Measurements from ENCODE around the gene TYSND1. TPM values are rescaled to one million over a fixed set of nuclear protein-coding genes. Genes with fewer than 3 reads are reported as not detected.

Gene TYSND1
- total and polyA plus RNA-seq, 2 experiments from 2014 or later: 19.0 to 28.8 TPM

DNA sequence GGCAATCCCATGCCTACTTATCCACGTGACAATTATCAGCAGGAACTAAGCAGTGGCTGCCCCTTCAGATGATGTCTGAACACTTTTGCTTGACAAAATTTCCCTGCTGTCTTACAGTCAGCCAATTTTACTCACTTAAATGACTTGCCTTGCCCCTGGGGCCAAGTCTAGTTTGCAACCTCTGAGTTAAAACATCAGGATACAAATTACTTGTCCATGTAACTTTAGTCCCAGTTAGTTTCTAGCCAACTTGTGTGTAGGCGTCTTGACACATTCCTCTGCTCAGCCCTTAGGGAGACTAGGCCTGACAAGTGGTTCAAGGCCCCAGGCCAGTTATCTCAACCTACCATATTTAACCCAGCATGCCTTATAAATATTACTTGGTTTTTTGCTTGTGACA, 11.6 kb upstream of the TYSND1 start:
- H3K27me3 ChIP-seq: no peaks in the 10 kb centered on the region
- peak overlapping the region; percentile 40 for H3K27ac ChIP-seq
- peaks cover 5% of the 10 kb centered on the region for H3K4me1 ChIP-seq (ENCODE audit: low read depth)
- TF ChIP-seq, protein P1, sequence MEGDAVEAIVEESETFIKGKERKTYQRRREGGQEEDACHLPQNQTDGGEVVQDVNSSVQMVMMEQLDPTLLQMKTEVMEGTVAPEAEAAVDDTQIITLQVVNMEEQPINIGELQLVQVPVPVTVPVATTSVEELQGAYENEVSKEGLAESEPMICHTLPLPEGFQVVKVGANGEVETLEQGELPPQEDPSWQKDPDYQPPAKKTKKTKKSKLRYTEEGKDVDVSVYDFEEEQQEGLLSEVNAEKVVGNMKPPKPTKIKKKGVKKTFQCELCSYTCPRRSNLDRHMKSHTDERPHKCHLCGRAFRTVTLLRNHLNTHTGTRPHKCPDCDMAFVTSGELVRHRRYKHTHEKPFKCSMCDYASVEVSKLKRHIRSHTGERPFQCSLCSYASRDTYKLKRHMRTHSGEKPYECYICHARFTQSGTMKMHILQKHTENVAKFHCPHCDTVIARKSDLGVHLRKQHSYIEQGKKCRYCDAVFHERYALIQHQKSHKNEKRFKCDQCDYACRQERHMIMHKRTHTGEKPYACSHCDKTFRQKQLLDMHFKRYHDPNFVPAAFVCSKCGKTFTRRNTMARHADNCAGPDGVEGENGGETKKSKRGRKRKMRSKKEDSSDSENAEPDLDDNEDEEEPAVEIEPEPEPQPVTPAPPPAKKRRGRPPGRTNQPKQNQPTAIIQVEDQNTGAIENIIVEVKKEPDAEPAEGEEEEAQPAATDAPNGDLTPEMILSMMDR (IDR thresholded peaks at IDR 0.05; ENCODE audit: low read depth, low read length): no peak
- H3K36me3 ChIP-seq: peaks cover 45% of the 10 kb centered on the region
- peak in 1 of 2 donors; percentile 48 for DNase-seq (ENCODE audit: low read depth in 1 of 2, low spot score in 1 of 2)
- H3K9me3 ChIP-seq (ENCODE audit: low read depth): no peaks in the 10 kb centered on the region
- no peak overlapping the region for H3K4me3 ChIP-seq

DNA sequence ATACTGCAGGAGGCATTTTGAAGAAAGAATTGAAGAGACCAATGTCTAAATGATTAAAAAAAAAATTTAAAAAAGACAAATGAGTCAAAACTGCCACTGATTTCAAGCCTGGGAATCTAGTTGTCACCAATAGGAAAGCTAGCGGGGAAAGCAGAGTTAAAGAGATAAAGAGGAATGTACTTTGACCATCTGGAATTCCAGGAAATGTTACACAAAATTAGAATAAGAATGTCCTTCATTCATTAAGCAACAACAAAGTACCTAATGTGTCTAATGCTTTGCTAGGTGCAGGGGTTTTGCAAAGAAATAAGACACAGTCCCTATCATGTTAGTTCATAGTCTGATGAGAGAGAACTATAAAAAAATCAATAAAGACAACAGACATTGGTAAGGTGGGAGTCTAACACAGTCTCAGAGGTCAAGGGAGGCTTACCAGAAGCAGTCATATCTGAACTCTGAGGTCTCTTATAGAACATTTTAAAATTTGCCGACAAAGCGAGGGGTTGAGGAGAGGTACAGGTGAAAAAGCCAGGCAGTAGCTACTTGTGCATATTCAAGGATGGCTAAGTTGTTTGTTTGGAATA, 8.8 kb upstream of the TYSND1 start:
- no peaks in the 10 kb centered on the region for H3K27me3 ChIP-seq
- TF ChIP-seq, protein P1 (IDR thresholded peaks at IDR 0.05; ENCODE audit: low read depth, low read length): no peak
- H3K4me3 ChIP-seq: no peak overlapping the region
- peak in 1 of 2 donors; percentile 29 for DNase-seq (ENCODE audit: low read depth in 1 of 2, low spot score in 1 of 2)
- peaks cover 53% of the 10 kb centered on the region for H3K36me3 ChIP-seq
- H3K27ac ChIP-seq: no peak overlapping the region
- H3K9me3 ChIP-seq (ENCODE audit: low read depth): no peaks in the 10 kb centered on the region
- H3K4me1 ChIP-seq (ENCODE audit: low read depth): no peaks in the 10 kb centered on the region

DNA sequence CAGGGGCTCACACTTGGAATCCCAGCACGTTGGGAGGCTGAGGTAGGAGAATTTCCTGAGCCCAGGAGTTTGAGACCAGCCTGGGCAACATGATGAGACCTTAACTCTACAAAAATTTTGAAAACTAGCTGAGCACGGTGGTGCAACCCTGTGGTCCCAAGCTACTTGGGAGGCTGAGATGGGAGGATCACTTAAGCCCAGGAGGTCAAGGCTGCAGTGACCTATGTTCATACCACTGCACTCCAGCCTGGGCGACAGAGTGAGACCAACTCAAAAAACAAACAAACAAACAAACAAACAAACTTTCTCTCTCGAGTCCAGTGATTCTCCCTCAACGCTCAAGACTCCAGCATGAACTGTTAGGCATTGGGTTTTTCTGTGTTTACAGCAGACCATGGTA, 2.0 kb upstream of the TYSND1 start:
- Histone ChIP-seq H3K4me1 (ENCODE audit: low read depth) (peaks cover 5% of the 10 kb centered on the region), H3K4me3 (no peak overlapping the region), H3K36me3 (peaks cover 24% of the 10 kb centered on the region), H3K27me3 (no peaks in the 10 kb centered on the region), H3K9me3 (ENCODE audit: low read depth) (no peaks in the 10 kb centered on the region), H3K27ac (peak overlapping the region; percentile 45)
- DNase-seq (ENCODE audit: low read depth in 1 of 2, low spot score in 1 of 2): no peak
- TF ChIP-seq, protein P1 (IDR thresholded peaks at IDR 0.05; ENCODE audit: low read depth, low read length): no peak

- no peak for DNase-seq (ENCODE audit: low read depth in 1 of 2, low spot score in 1 of 2)
- H3K4me1 ChIP-seq (ENCODE audit: low read depth): peaks cover 5% of the 10 kb centered on the region
- peak overlapping the region; percentile 82 for H3K27ac ChIP-seq
- H3K36me3 ChIP-seq: peaks cover 13% of the 10 kb centered on the region
- no peaks in the 10 kb centered on the region for H3K27me3 ChIP-seq
- H3K4me3 ChIP-seq: peak overlapping the region; percentile 24
- H3K9me3 ChIP-seq (ENCODE audit: low read depth): no peaks in the 10 kb centered on the region
- TF ChIP-seq, protein P1 (IDR thresholded peaks at IDR 0.05; ENCODE audit: low read depth, low read length): no peak
Observed at GRCh38 chr10:70147259-70147625, 742 bp upstream of the TYSND1 start.

DNA sequence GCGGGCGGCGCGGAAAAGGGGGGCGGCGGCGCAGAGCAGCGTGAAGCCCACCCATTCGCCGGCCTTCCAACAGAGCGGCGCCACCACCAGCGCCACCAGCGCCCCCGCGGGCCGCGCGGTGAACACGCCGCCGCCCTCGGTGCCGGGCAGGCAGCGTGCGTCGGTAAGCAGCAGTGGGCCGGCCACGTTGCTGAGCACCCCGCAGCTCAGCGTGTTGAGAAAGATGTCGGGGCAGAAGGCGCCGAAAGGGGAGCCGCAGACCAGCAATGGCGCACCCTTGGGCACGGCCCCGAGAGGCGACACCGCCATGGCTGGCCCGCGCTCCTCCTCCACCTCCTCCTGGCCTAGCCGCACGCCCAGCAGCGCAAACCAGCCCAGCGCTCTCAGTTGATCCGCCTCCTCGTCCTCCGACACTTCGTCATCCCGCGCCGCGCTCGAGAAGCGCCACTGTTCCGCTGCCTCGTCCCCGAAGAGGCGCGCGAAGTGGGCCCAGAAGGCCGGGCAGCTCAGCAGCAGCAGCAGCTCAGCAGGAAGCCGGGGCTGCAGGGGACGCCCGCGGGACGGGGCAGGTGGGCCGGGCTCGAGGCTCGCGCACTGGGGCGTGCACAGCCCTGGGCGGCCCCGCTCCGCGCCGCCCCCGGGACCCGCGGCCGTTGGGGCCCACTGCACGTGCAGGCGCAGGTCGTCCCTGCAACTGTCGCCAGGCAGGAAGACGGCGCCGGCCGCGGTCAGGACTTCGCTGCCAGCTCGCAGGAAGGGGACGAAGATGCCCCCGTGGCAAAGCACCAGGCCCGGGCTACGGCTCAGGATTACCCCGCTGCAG, 623 bp downstream of the TYSND1 start:
- peak; percentile 61 to 73 for DNase-seq (ENCODE audit: low read depth in 1 of 2, low spot score in 1 of 2)
- no peaks in the 10 kb centered on the region for H3K9me3 ChIP-seq (ENCODE audit: low read depth)
- peaks cover 5% of the 10 kb centered on the region for H3K4me1 ChIP-seq (ENCODE audit: low read depth)
- peak overlapping the region; percentile 37 for H3K4me3 ChIP-seq
- H3K27me3 ChIP-seq: no peaks in the 10 kb centered on the region
- H3K27ac ChIP-seq: peak overlapping the region; percentile 87
- TF ChIP-seq, protein P1 (IDR thresholded peaks at IDR 0.05; ENCODE audit: low read depth, low read length): peak; percentile 46
- peaks cover 5% of the 10 kb centered on the region for H3K36me3 ChIP-seq

Data from cardiac muscle cell (in vitro differentiated cells and primary cell).